Measurements from ENCODE around the gene RHEB.

Gene RHEB

GRCh38 chr7:151426904-151427704 lies 92.6 kb downstream of the RHEB start:
- H3K4me3 ChIP-seq (ENCODE audit: low read length), result no peak overlapping the region
- no peaks in the 10 kb centered on the region for H3K9me2 ChIP-seq (replicated peaks; ENCODE audit: control insufficient read depth, low read length)
- peaks cover 4% of the 10 kb centered on the region; the same call in 1 of the 2 replicates for H3K27me3 ChIP-seq (ENCODE audit: control insufficient read depth, low read length)
- no peak overlapping the region for H3K4me2 ChIP-seq (ENCODE audit: low read length)
- no peaks in the 10 kb centered on the region for H3F3A ChIP-seq (ENCODE audit: control insufficient read depth, insufficient read depth)
- no peaks in the 10 kb centered on the region for H3K36me3 ChIP-seq (ENCODE audit: control insufficient read depth, low read length)
- no peaks in the 10 kb centered on the region for H3K9me3 ChIP-seq (ENCODE audit: control insufficient read depth, insufficient read depth, low read length)
- TF ChIP-seq CTCF (IDR thresholded peaks at IDR 0.05; ENCODE audit: low read depth, low read length, poor library complexity, severe bottlenecking), result no peak
- no peak for TF ChIP-seq EZH2phosphoT487 (IDR thresholded peaks at IDR 0.05; ENCODE audit: borderline replicate concordance, low read length)
- H3K4me1 ChIP-seq (ENCODE audit: control insufficient read depth, low read length), result peaks cover 16% of the 10 kb centered on the region
- no peaks in the 10 kb centered on the region for H3K79me2 ChIP-seq (ENCODE audit: control insufficient read depth, low read length)
- no peak overlapping the region for H3K27ac ChIP-seq (ENCODE audit: low read depth, low read length)
- H4K20me1 ChIP-seq (ENCODE audit: control insufficient read depth, insufficient read depth, low read depth, low read length), result no peaks in the 10 kb centered on the region

GRCh38 chr7:151426441-151426903 lies 93.2 kb downstream of the RHEB start:
- no peaks in the 10 kb centered on the region for H3K9me2 ChIP-seq (replicated peaks; ENCODE audit: control insufficient read depth, low read length)
- H3K36me3 ChIP-seq (ENCODE audit: control insufficient read depth, low read length), result no peaks in the 10 kb centered on the region
- H4K20me1 ChIP-seq (ENCODE audit: control insufficient read depth, insufficient read depth, low read depth, low read length), result no peaks in the 10 kb centered on the region
- peaks cover 16% of the 10 kb centered on the region for H3K4me1 ChIP-seq (ENCODE audit: control insufficient read depth, low read length)
- H3K79me2 ChIP-seq (ENCODE audit: control insufficient read depth, low read length), result no peaks in the 10 kb centered on the region
- TF ChIP-seq EZH2phosphoT487 (IDR thresholded peaks at IDR 0.05; ENCODE audit: borderline replicate concordance, low read length) (no peak), CTCF (IDR thresholded peaks at IDR 0.05; ENCODE audit: low read depth, low read length, poor library complexity, severe bottlenecking) (no peak)
- no peak overlapping the region for H3K27ac ChIP-seq (ENCODE audit: low read depth, low read length)
- H3K4me2 ChIP-seq (ENCODE audit: low read length), result no peak overlapping the region
- peaks cover 4% of the 10 kb centered on the region; the same call in 1 of the 2 replicates for H3K27me3 ChIP-seq (ENCODE audit: control insufficient read depth, low read length)
- H3F3A ChIP-seq (ENCODE audit: control insufficient read depth, insufficient read depth), result no peaks in the 10 kb centered on the region
- no peak overlapping the region for H3K4me3 ChIP-seq (ENCODE audit: low read length)
- H3K9me3 ChIP-seq (ENCODE audit: control insufficient read depth, insufficient read depth, low read length), result peaks cover 5% of the 10 kb centered on the region; the same call in 1 of the 2 replicates

GRCh38 chr7:151425670-151426440 lies 93.8 kb downstream of the RHEB start:
- peaks cover 7% of the 10 kb centered on the region; the same call in 1 of the 2 replicates for H3K9me3 ChIP-seq (ENCODE audit: control insufficient read depth, insufficient read depth, low read length)
- peaks cover 16% of the 10 kb centered on the region for H3K4me1 ChIP-seq (ENCODE audit: control insufficient read depth, low read length)
- H3K27me3 ChIP-seq (ENCODE audit: control insufficient read depth, low read length), result peaks cover 4% of the 10 kb centered on the region; the same call in 1 of the 2 replicates
- no peaks in the 10 kb centered on the region for H3K79me2 ChIP-seq (ENCODE audit: control insufficient read depth, low read length)
- H3K4me2 ChIP-seq (ENCODE audit: low read length), result no peak overlapping the region
- no peak for TF ChIP-seq CTCF (IDR thresholded peaks at IDR 0.05; ENCODE audit: low read depth, low read length, poor library complexity, severe bottlenecking)
- TF ChIP-seq EZH2phosphoT487 (IDR thresholded peaks at IDR 0.05; ENCODE audit: borderline replicate concordance, low read length), result no peak
- H3F3A ChIP-seq (ENCODE audit: control insufficient read depth, insufficient read depth), result no peaks in the 10 kb centered on the region
- no peaks in the 10 kb centered on the region for H4K20me1 ChIP-seq (ENCODE audit: control insufficient read depth, insufficient read depth, low read depth, low read length)
- no peak overlapping the region for H3K27ac ChIP-seq (ENCODE audit: low read depth, low read length)
- H3K4me3 ChIP-seq (ENCODE audit: low read length), result no peak overlapping the region
- H3K9me2 ChIP-seq (replicated peaks; ENCODE audit: control insufficient read depth, low read length), result no peaks in the 10 kb centered on the region
- no peaks in the 10 kb centered on the region for H3K36me3 ChIP-seq (ENCODE audit: control insufficient read depth, low read length)
